ENCODE measurements around the gene DGCR8. TPM values are rescaled to one million over a fixed set of nuclear protein-coding genes. Genes with fewer than 3 reads are reported as not detected.
"Not testable (repeated sequence)": the region's sequence is repeated elsewhere in the genome, so short reads cannot be mapped to it uniquely, and the experiment has no call there.

Gene DGCR8
- total RNA-seq, 1 experiment from 2014 or later, result 53.1 TPM

DNA sequence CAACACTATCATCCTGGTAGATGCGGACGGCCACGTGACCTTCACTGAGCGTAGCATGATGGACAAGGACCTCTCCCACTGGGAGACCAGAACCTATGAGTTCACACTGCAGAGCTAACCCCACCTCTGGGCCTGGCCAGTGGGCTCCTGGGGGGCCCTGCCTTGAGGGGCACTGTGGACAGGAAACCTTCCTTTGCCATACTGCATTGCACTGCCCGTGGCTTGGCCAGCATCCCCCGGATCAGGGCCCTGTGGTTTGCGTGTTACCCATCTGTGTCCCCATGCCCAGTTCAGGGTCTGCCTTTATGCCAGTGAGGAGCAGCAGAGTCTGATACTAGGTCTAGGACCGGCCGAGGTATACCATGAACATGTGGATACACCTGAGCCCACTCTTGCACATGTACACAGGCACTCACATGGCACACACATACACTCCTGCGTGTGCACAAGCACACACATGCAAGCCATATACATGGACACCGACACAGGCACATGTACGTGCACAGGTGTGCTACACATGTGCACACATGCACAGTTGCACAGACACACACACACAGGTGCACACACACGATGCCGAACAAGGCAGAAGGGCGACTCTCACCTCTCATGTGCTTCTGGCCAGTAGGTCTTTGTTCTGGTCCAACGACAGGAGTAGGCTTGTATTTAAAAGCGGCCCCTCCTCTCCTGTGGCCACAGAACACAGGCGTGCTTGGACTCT is 15.3 kb upstream of the DGCR8 start:
- H3K4me3 Mint-ChIP-seq (ENCODE audit: unreplicated experiment), result no peak overlapping the region
- TSS peak; percentile 26 for BruUV-seq (replicated peaks)
- intact Hi-C loops (cut with micrococcal nuclease; ENCODE audit: unreplicated experiment), result no loop called here
- H3K36me3 ChIP-seq (ENCODE audit: control insufficient read depth, insufficient read depth, low read length), result no peaks in the 10 kb centered on the region; the same call in 1 of the 2 replicates
- H3K36me3 Mint-ChIP-seq (ENCODE audit: insufficient read depth, unreplicated experiment), result peaks cover 5% of the 10 kb centered on the region
- ChIA-PET POLR2A (no interaction called here), CTCF (no interaction called here)
- H3K9me3 Mint-ChIP-seq (ENCODE audit: unreplicated experiment), result no peaks in the 10 kb centered on the region
- DNase-seq, result no peak
- H3K27ac Mint-ChIP-seq (ENCODE audit: unreplicated experiment), result no peak overlapping the region
- no peaks in the 10 kb centered on the region for H3K27me3 Mint-ChIP-seq (ENCODE audit: insufficient read depth, unreplicated experiment)
- no peak overlapping the region for H3K4me3 ChIP-seq (ENCODE audit: low read depth, low read length)
- TF ChIP-seq, protein P1, sequence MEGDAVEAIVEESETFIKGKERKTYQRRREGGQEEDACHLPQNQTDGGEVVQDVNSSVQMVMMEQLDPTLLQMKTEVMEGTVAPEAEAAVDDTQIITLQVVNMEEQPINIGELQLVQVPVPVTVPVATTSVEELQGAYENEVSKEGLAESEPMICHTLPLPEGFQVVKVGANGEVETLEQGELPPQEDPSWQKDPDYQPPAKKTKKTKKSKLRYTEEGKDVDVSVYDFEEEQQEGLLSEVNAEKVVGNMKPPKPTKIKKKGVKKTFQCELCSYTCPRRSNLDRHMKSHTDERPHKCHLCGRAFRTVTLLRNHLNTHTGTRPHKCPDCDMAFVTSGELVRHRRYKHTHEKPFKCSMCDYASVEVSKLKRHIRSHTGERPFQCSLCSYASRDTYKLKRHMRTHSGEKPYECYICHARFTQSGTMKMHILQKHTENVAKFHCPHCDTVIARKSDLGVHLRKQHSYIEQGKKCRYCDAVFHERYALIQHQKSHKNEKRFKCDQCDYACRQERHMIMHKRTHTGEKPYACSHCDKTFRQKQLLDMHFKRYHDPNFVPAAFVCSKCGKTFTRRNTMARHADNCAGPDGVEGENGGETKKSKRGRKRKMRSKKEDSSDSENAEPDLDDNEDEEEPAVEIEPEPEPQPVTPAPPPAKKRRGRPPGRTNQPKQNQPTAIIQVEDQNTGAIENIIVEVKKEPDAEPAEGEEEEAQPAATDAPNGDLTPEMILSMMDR (IDR thresholded peaks at IDR 0.05; ENCODE audit: insufficient read depth in 1 of 2, low read depth in 1 of 2, low read length in 1 of 2, severe bottlenecking in 1 of 2, unreplicated experiment in 1 of 2), result no peak
- no peaks in the 10 kb centered on the region for H3K9me3 ChIP-seq
- H3K27me3 ChIP-seq (replicated peaks; ENCODE audit: control insufficient read depth, insufficient read depth, low read length), result no peaks in the 10 kb centered on the region
- H3K4me1 ChIP-seq, result no peaks in the 10 kb centered on the region
- no peaks in the 10 kb centered on the region for H3K4me1 Mint-ChIP-seq (ENCODE audit: low read depth, unreplicated experiment)

DNA sequence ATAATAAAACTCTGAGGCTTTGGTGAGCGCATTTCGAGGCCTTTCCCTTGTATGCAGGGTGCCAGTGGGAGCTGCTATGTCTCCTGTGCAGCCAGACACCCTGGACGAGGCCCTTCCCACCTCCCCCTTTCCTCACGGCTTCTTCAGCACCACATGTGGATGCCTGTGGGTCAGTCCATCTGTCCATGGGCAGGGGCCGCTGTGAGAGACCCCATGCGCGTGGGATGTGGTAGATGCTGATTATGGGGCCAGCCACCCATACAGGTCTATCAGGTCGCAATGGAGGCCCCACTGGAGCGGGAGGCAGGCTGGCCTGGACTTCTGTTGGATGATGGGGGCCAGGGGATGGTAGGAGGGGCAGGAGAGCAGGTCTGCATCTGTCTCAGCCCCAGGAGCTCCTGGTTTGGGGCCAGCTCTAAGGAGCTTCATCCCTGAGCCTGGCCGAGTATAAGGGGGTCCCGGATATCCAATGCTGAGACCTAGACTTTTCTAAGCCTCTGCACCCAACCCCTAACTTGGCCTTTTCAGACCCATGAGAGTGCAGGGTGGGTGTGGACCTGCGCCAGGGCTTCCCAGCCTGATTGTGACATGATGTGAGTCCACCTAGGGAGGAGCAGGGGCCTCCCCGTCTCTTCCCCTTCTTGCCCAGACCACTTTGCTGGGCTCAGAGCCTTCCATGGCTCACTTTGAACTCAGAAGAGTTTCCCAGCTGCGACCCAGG is 14.0 kb upstream of the DGCR8 start:
- Mint-ChIP-seq H3K27me3 (ENCODE audit: insufficient read depth, unreplicated experiment) (no peaks in the 10 kb centered on the region), H3K4me3 (ENCODE audit: unreplicated experiment) (no peak overlapping the region), H3K36me3 (ENCODE audit: insufficient read depth, unreplicated experiment) (peaks cover 5% of the 10 kb centered on the region), H3K4me1 (ENCODE audit: low read depth, unreplicated experiment) (no peaks in the 10 kb centered on the region), H3K9me3 (ENCODE audit: unreplicated experiment) (no peaks in the 10 kb centered on the region), H3K27ac (ENCODE audit: unreplicated experiment) (no peak overlapping the region)
- TF ChIP-seq, protein P1 (IDR thresholded peaks at IDR 0.05; ENCODE audit: insufficient read depth in 1 of 2, low read depth in 1 of 2, low read length in 1 of 2, severe bottlenecking in 1 of 2, unreplicated experiment in 1 of 2), result no peak
- Histone ChIP-seq H3K36me3 (ENCODE audit: control insufficient read depth, insufficient read depth, low read length) (no peaks in the 10 kb centered on the region; the same call in 1 of the 2 replicates), H3K4me3 (ENCODE audit: low read depth, low read length) (no peak overlapping the region), H3K27me3 (replicated peaks; ENCODE audit: control insufficient read depth, insufficient read depth, low read length) (no peaks in the 10 kb centered on the region), H3K9me3 (no peaks in the 10 kb centered on the region), H3K4me1 (no peaks in the 10 kb centered on the region)
- intact Hi-C loops (cut with micrococcal nuclease; ENCODE audit: unreplicated experiment), result no loop called here
- ChIA-PET CTCF (no interaction called here), POLR2A (no interaction called here)
- no peak for DNase-seq
- no TSS peak for BruUV-seq (replicated peaks)

DNA sequence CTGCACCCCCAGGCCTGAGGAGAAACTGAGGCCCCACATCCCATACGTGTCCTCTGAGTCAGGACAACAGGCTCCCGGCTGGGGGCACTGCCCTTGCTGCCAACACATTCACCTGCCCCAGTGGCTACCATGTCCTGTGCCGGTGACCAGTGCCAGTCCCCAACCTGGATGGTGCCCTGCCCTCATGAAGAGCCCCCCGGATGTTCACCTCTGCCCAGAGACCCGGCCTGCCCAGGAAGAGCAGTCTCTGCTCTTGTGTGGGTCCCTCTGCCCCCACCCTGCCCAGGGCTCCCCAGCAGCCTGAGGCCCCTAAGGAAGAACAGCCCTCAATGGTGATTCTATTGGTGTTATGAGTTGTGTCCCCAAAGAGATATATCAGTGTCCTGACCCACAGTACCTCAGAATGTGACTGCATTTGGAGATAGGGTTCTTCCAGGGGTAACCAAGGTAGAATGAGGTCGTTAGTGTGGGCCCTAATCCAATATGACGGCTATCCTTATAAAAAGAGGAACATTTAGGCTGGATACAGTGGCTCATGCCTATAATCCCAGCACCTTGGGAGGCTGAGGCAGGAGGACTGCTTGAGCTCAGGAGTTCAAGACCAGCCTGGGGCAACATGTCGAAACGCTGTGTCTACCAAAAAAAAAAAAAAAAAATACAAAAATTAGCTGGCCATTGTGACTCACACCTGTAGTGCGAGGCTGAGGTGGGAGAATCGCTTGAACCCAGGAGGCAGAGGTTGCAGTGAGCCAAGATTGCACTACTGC is 13.2 kb upstream of the DGCR8 start:
- Mint-ChIP-seq H3K4me1 (ENCODE audit: low read depth, unreplicated experiment) (no peaks in the 10 kb centered on the region), H3K27me3 (ENCODE audit: insufficient read depth, unreplicated experiment) (no peaks in the 10 kb centered on the region), H3K4me3 (ENCODE audit: unreplicated experiment) (no peak overlapping the region), H3K9me3 (ENCODE audit: unreplicated experiment) (no peaks in the 10 kb centered on the region), H3K36me3 (ENCODE audit: insufficient read depth, unreplicated experiment) (peaks cover 5% of the 10 kb centered on the region), H3K27ac (ENCODE audit: unreplicated experiment) (no peak overlapping the region)
- DNase-seq, result no peak
- BruUV-seq (replicated peaks), result no TSS peak
- Histone ChIP-seq H3K27me3 (replicated peaks; ENCODE audit: control insufficient read depth, insufficient read depth, low read length) (no peaks in the 10 kb centered on the region), H3K9me3 (no peaks in the 10 kb centered on the region), H3K36me3 (ENCODE audit: control insufficient read depth, insufficient read depth, low read length) (no peaks in the 10 kb centered on the region; the same call in 1 of the 2 replicates), H3K4me1 (no peaks in the 10 kb centered on the region), H3K4me3 (ENCODE audit: low read depth, low read length) (no peak overlapping the region)
- POLR2A ChIA-PET, result no interaction called here
- CTCF ChIA-PET, result no interaction called here
- TF ChIP-seq, protein P1 (IDR thresholded peaks at IDR 0.05; ENCODE audit: insufficient read depth in 1 of 2, low read depth in 1 of 2, low read length in 1 of 2, severe bottlenecking in 1 of 2, unreplicated experiment in 1 of 2), result no peak
- intact Hi-C loops (cut with micrococcal nuclease; ENCODE audit: unreplicated experiment), result no loop called here

- POLR2A ChIA-PET, CTCF ChIA-PET: not testable (repeated sequence)
These were observed 12.7 kb upstream of the DGCR8 start for GRCh38 chr22:20067384-20067682.

More at GRCh38 chr22:20067384-20067682, 12.7 kb upstream of the DGCR8 start:
- H3K27me3 ChIP-seq (replicated peaks; ENCODE audit: control insufficient read depth, insufficient read depth, low read length); H3K36me3 Mint-ChIP-seq (ENCODE audit: insufficient read depth, unreplicated experiment); H3K4me3 ChIP-seq (ENCODE audit: low read depth, low read length); intact Hi-C loops (cut with micrococcal nuclease; ENCODE audit: unreplicated experiment); H3K36me3 ChIP-seq (ENCODE audit: control insufficient read depth, insufficient read depth, low read length); H3K27ac Mint-ChIP-seq (ENCODE audit: unreplicated experiment); BruUV-seq (replicated peaks); H3K9me3 ChIP-seq; H3K9me3 Mint-ChIP-seq (ENCODE audit: unreplicated experiment); DNase-seq; H3K4me1 Mint-ChIP-seq (ENCODE audit: low read depth, unreplicated experiment); H3K4me1 ChIP-seq; H3K4me3 Mint-ChIP-seq (ENCODE audit: unreplicated experiment); H3K27me3 Mint-ChIP-seq (ENCODE audit: insufficient read depth, unreplicated experiment): not testable (repeated sequence)

Measured in Caco-2 (cell line).